GM23248 (cell line): ENCODE results near the gene HHATL.

Experiments used
- EZH2 ChIP-seq: fragments of 200-600 bp; sonication (generic); IDR thresholded peaks from 2 replicates; pipeline ENCODE4 v1.6.1; 2018; ENCODE audit warnings: antibody characterized with exemption, mild to moderate bottlenecking; ENCODE audit not compliant: insufficient read depth, poor library complexity, severe bottlenecking
- EZH2phosphoT487 ChIP-seq: fragments of 200-600 bp; sonication (generic); IDR thresholded peaks from 2 replicates; pipeline ENCODE4 v1.6.1; 2018; ENCODE audit warnings: antibody characterized with exemption, moderate library complexity, mild to moderate bottlenecking, low read depth; ENCODE audit not compliant: insufficient read depth

GRCh38 chr3:42702066-42702951 lies at the start of gene HHATL:
- TF ChIP-seq EZH2 = no peak
- TF ChIP-seq EZH2phosphoT487 = no peak
